Body of pancreas (tissue), 4 donors: ENCODE data around the gene ACOX1.

Source experiments
- POLR2A ChIP-seq, 3 donors: fragments of 450-650 bp; IDR thresholded peaks; one replicate each; pipeline ENCODE4 v1.6.1; 2016; ENCODE audit warnings: antibody characterized with exemption in 3 of 3, mild to moderate bottlenecking in 2 of 3
- TF ChIP-seq, protein P1 (sequence below), 7 experiments: fragments of 450-650 bp in 4 of 7; fragments of 200-600 bp in 3 of 7; sonication (generic) in 3 of 7; IDR thresholded peaks; one replicate each; pipeline ENCODE4 v1.5.1; 2016 to 2019; ENCODE audit warnings: antibody characterized with exemption in 7 of 7

DNA sequence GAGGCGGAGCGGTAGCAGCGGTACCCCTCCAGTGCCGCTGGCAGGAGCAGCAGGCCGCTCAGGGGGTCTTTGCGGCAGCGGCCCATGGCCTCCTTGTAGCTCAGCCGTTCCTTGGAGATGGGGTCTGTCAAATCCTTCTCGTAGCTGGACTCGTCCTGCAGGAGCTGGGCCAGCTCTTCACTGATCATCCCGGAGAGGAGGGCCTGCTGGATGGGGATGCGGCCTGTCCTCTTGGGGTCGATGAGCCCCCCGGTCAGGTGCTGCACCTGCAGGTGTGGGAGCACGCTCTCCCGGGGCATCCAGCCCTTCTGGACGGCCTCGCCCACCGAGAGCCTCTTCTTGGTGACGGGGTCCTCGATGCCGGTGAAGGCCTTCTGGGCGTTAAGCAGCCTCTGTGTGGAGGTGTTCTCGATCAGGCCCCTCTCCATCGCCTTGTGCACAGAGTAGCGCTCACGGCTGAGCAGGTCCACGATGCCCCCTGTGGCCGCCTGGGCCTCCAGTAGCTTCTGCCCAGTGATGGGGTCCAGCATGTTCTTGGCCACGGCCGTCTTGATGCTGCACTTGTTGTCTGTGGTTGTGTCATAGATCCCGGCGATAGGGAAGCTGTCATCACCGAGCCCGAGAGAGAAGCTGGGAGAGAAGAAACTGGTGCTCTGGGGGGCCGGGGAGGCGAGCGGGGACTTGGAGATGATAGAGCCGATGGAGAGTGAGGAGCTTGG lies 28.3 kb upstream of the ACOX1 start:
- TF ChIP-seq, protein P1, sequence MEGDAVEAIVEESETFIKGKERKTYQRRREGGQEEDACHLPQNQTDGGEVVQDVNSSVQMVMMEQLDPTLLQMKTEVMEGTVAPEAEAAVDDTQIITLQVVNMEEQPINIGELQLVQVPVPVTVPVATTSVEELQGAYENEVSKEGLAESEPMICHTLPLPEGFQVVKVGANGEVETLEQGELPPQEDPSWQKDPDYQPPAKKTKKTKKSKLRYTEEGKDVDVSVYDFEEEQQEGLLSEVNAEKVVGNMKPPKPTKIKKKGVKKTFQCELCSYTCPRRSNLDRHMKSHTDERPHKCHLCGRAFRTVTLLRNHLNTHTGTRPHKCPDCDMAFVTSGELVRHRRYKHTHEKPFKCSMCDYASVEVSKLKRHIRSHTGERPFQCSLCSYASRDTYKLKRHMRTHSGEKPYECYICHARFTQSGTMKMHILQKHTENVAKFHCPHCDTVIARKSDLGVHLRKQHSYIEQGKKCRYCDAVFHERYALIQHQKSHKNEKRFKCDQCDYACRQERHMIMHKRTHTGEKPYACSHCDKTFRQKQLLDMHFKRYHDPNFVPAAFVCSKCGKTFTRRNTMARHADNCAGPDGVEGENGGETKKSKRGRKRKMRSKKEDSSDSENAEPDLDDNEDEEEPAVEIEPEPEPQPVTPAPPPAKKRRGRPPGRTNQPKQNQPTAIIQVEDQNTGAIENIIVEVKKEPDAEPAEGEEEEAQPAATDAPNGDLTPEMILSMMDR (IDR thresholded peaks at IDR 0.05): no peak
- TF ChIP-seq POLR2A (IDR thresholded peaks at IDR 0.05): no peak
